ENCODE measurements around the gene TNFRSF21.

TNFRSF21 gene

DNA sequence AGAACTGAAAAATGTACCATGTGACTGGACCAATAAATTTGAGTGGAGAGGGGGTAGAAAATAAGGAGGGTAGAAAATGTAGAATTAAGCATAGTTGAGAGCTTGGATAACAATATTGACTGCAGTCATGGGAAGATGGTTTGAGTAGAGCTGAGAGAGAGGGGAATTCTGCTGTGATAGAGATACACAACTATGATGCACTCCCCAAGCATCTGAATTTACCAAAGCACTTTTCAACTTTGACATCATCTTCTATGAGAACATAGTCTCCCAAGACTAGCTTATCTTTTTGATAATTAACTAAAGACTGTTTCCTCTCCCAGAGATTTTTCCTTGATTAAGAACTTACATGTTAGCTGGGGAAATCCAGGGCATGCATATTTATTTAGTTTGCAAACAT is 103.1 kb downstream of the TNFRSF21 start:
- DNase-seq = no peak

DNA sequence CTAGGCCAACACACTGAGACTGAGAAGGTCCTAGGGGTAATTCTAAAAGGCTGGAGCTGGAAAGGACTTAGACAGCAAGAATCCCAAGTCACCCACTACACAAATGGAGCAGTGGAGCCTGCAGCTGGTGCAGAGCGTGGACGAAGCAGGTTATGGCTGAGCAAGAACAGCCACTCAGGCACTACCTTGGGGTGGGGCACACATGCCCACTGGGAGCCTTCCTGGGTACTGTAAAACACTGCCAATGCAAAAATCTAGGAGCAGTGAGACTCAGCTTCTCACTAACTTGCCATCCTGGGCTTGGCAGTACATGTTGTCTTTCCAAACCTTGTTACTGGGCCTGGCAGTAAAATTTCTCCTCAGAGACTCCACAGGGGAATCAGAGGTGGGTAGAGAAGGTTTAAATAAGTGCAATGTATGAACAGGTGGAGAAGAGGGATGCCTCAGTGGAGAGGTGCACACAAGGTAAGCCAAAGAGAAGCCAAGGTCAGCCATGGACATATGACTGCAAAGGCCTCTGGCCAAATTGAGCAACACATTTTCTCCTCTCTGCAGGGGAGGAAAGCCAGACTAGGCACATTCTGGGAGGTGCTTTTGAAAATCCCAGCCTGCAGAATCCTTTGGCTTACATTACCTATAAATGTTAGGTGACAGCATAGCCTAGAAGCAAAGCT is 105.6 kb downstream of the TNFRSF21 start:
- DNase-seq = no peak

DNA sequence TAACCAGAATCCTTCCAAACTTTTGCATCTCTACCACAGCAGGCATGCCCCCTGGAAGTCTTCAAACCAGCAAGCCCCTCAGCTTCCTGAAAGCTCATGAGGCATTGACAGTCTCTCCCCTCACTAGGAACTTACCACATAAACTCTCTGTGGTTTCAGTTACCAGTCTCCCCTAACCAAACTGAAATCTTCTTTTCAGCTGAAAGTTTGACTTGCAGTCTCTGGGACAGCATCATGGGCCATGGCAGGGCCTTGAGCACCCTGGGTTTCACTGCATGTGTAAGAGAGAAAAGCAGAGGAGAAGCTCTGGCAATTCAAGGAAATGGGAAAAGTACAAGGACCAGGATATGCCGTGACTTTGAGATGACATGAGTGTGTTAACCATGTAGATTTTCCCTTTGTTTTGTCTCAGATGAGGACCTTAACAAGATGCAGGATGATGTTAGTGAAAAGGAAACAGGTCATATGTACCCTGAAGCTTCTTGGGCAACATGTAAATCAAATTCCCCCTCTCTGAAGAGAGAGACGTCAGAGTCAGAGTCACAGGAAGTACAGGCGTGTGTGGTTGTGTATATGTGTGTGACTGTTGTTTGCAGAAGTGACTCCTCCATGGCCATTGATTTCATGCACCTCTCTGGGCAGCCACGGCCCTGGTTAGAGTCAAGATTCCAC is 106.3 kb downstream of the TNFRSF21 start:
- no peak for DNase-seq

DNA sequence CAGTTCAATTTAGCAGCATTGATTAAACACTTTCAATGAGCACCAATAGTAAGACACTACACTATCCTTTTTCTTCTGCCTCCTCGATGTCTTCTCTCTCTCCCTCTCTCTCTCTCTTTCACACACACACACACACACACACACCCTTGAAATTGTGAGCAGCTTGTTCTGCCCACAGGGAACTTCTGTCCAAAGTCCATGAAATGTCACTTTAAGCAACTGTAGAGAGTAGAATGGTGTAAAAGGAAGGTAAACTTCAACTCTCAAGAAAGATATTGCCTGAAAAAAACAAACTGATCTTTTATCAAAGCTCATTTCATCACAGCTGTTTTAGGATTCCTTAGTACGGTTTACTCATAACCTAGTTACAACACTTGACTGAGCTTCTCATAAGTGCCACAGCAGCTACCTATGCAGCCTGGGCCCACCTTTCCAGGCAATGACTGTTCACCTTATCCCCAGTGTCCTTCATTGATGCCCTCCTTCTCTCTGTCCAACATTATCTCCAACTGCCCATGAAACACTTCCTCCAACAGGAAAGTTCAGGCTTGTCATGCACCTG is 107.0 kb downstream of the TNFRSF21 start:
- no peak for DNase-seq

DNA sequence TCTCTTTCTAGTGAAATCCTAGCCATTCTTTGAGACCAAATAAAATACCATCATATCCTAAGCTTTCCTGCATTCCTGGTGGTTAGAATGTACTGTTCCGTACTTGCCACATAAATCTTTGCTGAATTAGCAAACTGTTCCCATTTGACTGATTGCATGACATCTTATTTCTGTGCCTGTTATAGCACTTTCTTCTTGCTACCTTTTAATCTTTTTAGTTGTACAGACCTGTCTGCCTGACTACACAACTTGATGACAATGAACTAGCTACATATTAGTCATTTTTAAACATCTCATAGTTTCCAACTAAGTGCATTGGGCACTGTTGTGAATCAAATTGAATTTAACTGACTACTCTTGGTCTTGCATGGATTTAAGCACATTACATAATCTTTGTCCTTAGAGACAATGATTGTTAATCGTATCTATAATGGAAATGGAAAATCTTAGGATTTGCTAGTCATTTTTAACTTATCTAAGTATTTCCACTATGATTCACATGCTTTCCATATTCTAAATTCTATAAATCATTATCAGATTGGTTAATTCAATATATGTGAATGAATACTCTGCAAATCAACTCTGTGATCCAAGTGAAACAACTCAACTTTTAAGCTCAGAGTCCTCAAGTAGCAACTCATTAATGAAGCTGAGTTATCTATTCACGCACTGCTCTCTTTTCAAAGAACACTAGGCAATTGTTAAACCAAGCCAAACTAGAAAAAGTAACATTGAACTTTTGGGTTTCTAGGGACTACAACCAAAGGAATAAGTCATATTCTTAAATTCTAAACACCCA is 109.0 kb downstream of the TNFRSF21 start:
- DNase-seq = no peak

DNA sequence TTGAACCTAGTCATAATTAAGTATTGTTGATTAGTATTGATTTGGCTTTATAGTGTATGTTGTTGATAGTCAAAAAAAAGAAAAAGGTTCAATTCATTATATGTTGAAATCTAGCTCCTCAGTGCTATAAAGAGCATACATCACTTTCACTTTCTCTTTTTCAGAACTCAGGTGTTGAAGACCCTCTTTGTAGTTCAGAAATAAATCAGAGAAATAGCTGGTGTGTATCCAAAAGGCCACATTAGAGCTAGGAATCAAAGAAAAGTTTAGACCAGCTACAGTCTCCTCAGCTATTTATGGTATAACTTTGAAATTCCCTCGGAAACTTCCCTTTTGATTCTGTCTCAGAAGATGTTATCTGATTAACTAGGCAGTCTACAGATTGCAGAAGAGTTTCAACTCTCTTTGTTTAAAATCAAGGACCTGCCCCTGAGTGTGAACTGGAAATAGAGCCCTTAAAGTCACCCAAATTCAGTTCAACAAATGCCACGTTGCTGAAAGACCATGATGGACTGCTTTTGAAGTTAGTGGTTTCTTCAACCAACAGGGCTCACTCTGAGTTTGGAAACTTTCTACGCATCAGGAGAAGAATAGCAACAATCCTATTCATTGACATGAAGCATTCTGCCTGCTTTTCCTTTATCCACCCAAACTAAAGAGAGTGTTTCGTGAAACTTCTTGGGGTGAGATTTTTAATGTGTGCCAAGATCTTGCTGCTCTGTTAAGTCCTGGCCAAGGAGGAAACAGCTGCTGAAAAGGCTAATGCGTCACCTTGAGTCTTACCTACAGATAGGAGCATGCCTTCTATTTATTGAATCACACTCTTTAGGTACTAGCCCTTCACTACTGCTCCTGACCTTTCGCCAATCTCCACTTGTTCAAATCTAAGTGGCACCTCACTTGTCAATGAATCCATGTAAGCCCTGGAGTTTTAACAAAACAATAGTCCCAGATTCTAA is 111.7 kb downstream of the TNFRSF21 start:
- DNase-seq = no peak

DNA sequence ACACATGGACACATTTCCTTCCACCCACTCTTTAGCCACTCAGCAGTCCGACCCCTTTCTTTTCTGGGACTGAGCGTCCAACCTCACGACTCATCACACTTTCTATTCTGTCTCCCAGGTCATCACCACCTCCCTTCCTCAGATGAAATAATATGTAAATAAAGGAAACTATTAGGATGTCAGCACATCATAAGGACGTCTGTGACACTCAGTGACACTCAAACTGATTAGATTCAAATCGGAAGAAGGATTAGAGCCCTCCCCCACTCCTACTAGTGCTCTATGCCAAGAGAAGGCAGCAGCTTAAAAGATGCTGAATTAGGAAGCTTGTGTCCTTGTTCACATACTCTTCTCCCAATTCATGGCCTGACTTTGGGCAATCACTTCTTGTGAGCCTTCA is 113.6 kb downstream of the TNFRSF21 start:
- no peak for DNase-seq

DNA sequence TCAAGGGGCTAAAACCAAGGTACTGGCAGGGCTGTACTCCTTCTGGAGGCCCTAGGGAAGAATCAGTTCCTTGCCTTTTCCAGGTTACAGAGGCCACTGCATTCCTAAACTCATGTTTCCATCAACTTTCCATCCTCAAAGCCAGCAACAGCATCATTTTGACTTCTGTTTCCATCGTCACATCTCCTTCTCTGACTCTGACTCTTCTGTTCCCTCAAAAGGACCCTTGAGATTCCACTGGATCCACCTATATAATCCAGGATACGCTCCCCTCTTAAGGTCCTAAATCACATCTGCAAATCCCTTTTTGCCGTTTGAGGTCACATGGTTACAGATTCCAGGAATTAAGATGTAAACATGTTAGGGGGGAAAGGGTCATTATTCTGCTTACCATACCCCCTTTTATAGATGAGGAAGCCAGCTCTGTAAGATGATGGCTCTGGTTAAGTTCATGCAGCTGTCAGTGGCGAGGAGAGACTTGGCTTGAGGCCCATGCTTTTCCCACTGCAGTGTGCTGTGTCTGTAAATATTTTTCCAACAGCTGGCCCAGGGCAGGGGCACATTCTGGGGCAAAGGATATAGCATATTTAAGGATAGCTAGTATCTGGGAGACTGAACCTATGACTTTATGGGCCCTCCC is 114.6 kb downstream of the TNFRSF21 start:
- DNase-seq = no peak

DNA sequence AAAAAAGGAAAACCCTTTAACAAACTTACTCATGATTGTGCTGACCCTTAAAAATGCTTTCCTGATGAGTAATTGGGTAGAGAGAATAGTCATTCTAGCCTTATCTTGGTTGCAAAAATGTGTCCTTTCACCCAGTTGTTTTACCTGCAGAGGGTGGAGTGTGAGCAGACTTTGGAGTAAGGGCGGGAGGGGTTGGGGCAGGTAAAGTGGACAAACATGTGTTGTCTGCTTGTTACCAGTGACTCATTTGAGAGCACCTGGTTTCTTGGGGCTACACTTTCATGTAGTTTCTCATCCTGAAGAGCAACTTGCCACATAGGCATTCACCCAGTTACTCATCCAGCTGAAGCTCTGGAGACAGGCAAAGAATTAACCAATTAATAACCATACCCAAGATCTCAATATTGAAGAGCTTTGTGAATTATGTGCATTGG is 121.1 kb downstream of the TNFRSF21 start:
- no peak for DNase-seq

DNA sequence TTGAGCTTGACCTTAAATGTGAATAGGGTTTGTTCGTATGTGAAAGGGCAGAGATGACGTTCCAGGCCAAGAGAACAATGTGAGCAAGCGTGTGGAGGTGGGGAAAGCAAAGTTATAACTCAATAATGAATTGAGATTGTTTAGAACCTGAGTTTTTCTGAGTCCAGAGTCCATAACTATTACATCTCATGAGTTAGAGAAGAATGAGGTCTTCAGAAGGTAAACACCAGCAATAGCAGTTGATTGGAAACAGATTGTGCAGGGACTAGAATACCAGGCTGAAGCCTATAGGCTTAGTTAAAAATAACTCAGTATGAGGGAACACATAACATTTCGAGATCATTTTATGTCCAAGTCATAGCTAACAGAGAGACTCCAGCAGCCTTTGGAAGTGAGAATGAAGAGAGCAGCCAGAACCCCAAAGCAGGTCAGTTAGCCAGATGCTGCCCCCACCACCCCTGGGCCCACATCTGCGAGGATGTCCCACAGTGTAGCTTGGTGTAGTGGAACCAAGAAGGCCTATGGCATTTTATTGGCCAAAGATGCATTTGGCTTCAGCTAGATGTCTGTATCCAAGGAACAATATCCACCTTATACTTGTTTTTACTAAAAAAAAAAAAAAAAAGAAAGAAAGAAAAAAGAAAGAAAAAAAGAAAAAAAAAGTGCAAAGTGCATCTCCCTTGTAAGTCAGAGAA is 121.7 kb downstream of the TNFRSF21 start:
- DNase-seq = no peak

DNA sequence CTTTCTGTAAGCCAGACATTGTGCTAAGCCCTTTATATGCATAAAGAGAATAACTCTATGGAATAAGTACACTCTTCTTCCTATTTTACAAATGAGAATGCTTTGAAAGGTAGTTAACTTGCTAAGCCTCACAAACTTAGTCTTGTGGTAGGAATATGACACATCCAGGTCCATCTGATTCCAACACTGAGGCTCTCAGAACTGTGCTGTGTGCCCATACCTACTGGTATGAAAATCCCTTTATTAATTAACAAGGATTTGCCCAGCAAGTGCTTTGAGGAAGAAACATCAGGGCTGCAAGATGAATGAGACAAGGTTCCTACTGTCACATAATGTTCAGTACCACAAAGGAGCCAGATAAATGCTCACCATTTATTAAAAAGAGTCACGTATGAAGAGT is 122.6 kb downstream of the TNFRSF21 start:
- no peak for DNase-seq

DNA sequence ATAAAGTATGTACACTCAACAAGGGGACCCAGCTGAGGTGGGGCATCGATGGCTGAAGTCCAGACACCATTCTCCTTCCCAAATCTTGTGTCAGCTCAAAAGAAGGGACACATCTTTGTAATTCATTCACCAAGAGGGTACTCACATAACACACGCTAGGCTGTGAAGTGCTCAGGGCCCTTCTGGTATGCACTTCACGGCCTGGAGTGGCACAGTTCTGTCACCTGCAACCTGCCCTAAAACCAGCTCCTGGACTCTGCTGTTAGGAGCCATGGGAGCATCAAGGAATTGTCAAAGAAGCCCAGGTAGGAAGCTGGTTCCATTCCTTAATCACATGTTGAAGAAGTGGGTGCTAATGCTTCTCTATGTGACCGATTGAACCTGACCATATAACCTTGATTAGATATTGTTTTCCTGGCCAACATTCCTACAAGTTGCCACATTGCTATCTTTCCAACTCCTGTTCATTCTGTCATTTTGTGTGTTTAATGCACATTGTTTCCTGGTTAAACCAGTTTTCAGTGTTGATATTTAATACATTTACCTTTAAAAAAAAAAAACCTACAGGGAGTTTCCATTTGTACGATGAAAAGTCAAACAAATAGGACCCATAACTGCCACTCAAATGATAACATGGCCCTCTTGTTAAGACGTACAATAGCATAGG is 127.3 kb downstream of the TNFRSF21 start:
- no peak for DNase-seq

DNA sequence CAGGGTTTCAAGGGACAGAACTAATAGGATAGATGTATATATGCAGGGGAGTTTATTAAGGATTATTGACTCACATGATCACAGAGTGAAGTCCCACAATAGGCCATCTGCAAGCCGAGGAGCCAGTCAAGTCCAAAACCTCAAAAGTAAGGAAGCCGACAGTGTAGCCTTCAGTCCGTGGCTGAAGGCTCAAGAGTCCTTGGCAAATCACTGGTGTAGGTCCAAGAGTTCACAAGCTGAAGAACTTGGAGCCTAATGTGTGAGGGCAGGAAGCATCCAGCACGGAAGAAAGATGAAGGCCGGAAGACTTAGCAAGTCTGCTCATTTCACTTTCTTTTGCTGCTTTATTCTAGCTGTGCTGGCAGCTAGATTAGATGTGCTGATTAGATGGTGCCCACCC is 128.0 kb downstream of the TNFRSF21 start:
- no peak for DNase-seq
